PC-9 (cell line): ENCODE results near the gene SHANK2. TPM values are rescaled to one million over a fixed set of nuclear protein-coding genes. Genes with fewer than 3 reads are reported as not detected.

ENCODE experiments used
- BruUV-seq: library from RNA; stranded (reverse); fragments of 400-500 nt; replicated peaks from 2 replicates; lab custom pipeline; 2021; lab: Mats Ljungman, UMichigan
- CTCF ChIA-PET: fragments of 300-600 bp; sonication (Branson Sonifier 250); formaldehyde crosslinking; loops from one replicate; lab custom pipeline; 2022; ENCODE audit warnings: antibody characterized with exemption; lab: Charles Lee
- POLR2A ChIA-PET: fragments of 300-600 bp; sonication (Branson Sonifier 250); formaldehyde crosslinking; loops from one replicate; lab custom pipeline; 2022; ENCODE audit warnings: antibody characterized with exemption; ENCODE audit not compliant: unreplicated experiment; lab: Charles Lee
- DNase-seq, 2 experiments: peaks; one replicate each; pipeline versions ENCODE4 v3.0.0 to v3.0.0-alpha.2; 2015 to 2022; ENCODE audit warnings: mixed read lengths in 1 of 2
- H2AFZ ChIP-seq: fragments of 200-600 bp; sonication (generic); 2 replicates; pipeline ENCODE4 v1.8.1; 2017; ENCODE audit warnings: antibody characterized with exemption
- H3F3A ChIP-seq: fragments of 200-600 bp; sonication (generic); 2 replicates; pipeline ENCODE4 v1.8.1; 2017; ENCODE audit warnings: antibody characterized with exemption, mild to moderate bottlenecking, low read depth; ENCODE audit not compliant: insufficient read depth
- H3K27ac ChIP-seq: fragments of 200-600 bp; sonication (generic); 2 replicates; pipeline ENCODE4 v1.6.1; 2016; ENCODE audit warnings: mixed run types
- H3K27me3 ChIP-seq: fragments of 200-600 bp; sonication (generic); 2 replicates; pipeline ENCODE4 v1.6.1; 2016; ENCODE audit warnings: low read depth, mixed run types; ENCODE audit not compliant: insufficient read depth
- H3K36me3 ChIP-seq: fragments of 200-600 bp; sonication (generic); 2 replicates; pipeline ENCODE4 v1.6.1; 2016; ENCODE audit warnings: low read depth, mixed run types
- H3K4me1 ChIP-seq: fragments of 200-600 bp; sonication (generic); replicated peaks from 2 replicates; pipeline ENCODE4 v1.6.1; 2016; ENCODE audit warnings: mixed run types; ENCODE audit not compliant: insufficient read depth
- H3K4me2 ChIP-seq: fragments of 200-600 bp; sonication (generic); 2 replicates; pipeline ENCODE4 v1.6.1; 2017; ENCODE audit warnings: mixed run types
- H3K4me3 ChIP-seq: fragments of 200-600 bp; sonication (generic); 2 replicates; pipeline ENCODE4 v1.6.1; 2016; ENCODE audit warnings: mixed run types
- H3K79me2 ChIP-seq: fragments of 200-600 bp; sonication (generic); 2 replicates; pipeline ENCODE4 v1.6.1; 2017; ENCODE audit warnings: low read depth, mixed run types
- H3K9me2 ChIP-seq: fragments of 200-600 bp; sonication (generic); 2 replicates; pipeline ENCODE4 v1.8.1; 2017; ENCODE audit warnings: mild to moderate bottlenecking; ENCODE audit not compliant: insufficient read depth
- H3K9me3 ChIP-seq: fragments of 200-600 bp; sonication (generic); 2 replicates; pipeline ENCODE4 v1.8.1; 2016; ENCODE audit warnings: low read depth; ENCODE audit not compliant: insufficient read depth
- H4K20me1 ChIP-seq: fragments of 200-600 bp; sonication (generic); 2 replicates; pipeline ENCODE4 v1.8.1; 2017; ENCODE audit not compliant: insufficient read depth
- CTCF ChIP-seq: fragments of 200-600 bp; sonication (generic); conservative IDR thresholded peaks from 2 replicates; pipeline ENCODE4 v1.6.1; 2017; ENCODE audit warnings: mixed run types, antibody characterized with exemption, mild to moderate bottlenecking, moderate library complexity
- EZH2 ChIP-seq: fragments of 200-600 bp; sonication (generic); IDR thresholded peaks from 2 replicates; pipeline ENCODE4 v1.8.0; 2017; ENCODE audit warnings: antibody characterized with exemption, low read depth
- intact Hi-C: fragments of 100-400 bp; cut with micrococcal nuclease; formaldehyde crosslinking; loops from one replicate; pipeline ENCODE4 v1.10.0; 2022; ENCODE audit not compliant: unreplicated experiment
- total RNA-seq: library from RNA; stranded (reverse); gene quantifications from 2 replicates; pipeline ENCODE4 v1.2.3, GENCODE V29; 2021

Gene SHANK2
- total RNA-seq, 1 experiment from 2014 or later, result 50.5 TPM

DNA sequence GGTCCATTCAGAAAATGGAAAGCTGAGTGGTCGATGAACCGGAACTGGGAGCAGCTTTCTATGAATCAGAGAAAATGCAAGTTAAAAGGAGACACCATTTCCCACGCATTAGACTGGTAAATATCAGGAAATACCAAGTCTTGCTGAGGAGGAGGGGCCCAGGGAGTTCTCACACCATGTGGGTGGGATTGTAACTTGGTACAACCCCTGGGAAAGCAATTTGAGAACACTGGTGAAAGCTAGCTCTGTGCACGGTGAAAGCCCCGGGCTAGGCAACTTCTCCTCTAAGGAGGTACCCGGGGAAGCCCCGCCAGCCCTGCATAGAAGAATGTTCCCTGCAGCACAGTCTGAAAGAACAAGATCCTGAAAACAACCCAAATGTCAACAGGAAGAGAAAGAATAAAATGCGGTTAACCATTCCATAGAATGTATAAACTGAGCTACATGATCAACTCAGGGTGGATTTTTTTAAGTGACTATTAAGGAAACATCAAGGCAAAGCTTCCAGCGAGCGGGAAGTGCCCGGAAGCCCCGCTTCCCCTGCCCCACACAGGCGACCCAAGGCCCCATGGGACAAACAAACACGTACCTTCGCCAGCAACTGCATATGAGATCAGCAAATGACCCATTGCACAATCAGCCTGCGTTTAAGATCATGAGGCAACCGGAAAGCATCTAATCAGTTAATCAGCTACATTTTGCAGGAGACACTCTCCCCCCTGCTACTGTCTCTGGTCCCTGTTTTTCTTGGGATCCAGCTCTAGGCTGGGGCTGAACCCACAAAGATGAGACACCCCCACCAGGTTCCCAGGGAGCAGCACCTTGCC lies 11.3 kb downstream of the SHANK2 start:
- Histone ChIP-seq H3K9me2 (no peaks in the 10 kb centered on the region), H3K9me3 (no peaks in the 10 kb centered on the region), H3K36me3 (peaks cover 9% of the 10 kb centered on the region; the same call in 1 of the 2 replicates), H3F3A (peaks cover 35% of the 10 kb centered on the region), H3K79me2 (peaks cover 45% of the 10 kb centered on the region), H2AFZ (peak overlapping the region; percentile 29), H3K27ac (peak overlapping the region; percentile 88), H4K20me1 (peaks cover 3% of the 10 kb centered on the region; the same call in 1 of the 2 replicates), H3K27me3 (no peaks in the 10 kb centered on the region), H3K4me1 (peaks cover 25% of the 10 kb centered on the region), H3K4me3 (peak overlapping the region; percentile 43), H3K4me2 (peak overlapping the region; percentile 83)
- TF ChIP-seq EZH2, result no peak
- no peak for TF ChIP-seq CTCF
- TSS peak; percentile 19 for BruUV-seq
- peak; percentile 89 to 97 for DNase-seq
- ChIA-PET CTCF (interaction anchor here (1.0 to 2.2 kb wide), 4 partner anchors 11 to 154 kb away, joined by 4 to 12 read pairs (median 4); partner anchors contain the start of gene SHANK2), POLR2A (interaction anchor here (0.5 to 0.8 kb wide), 3 partner anchors 10 to 160 kb away, joined by 3 to 7 read pairs (median 3); no protein-coding TSS in a partner anchor)
- intact Hi-C loops, result loop anchor here (1.0 kb wide), 2 partner anchors 11 to 58 kb away; partner anchors contain the start of gene SHANK2

- peak overlapping the region; percentile 38; the same call in 1 of the 2 replicates for H3K4me3 ChIP-seq
- DNase-seq, result no peak
- POLR2A ChIA-PET, result interaction anchor here (0.8 kb wide), 1 partner anchor 159 kb away, joined by 7 read pairs; no protein-coding TSS in a partner anchor
- H3K9me2 ChIP-seq, result no peaks in the 10 kb centered on the region
- no peaks in the 10 kb centered on the region for H3K27me3 ChIP-seq
- peak overlapping the region; percentile 88 for H3K27ac ChIP-seq
- no peak overlapping the region for H2AFZ ChIP-seq
- H3K79me2 ChIP-seq, result peaks cover 45% of the 10 kb centered on the region
- H3K4me1 ChIP-seq, result peaks cover 25% of the 10 kb centered on the region
- TF ChIP-seq EZH2 (no peak), CTCF (no peak)
- peak overlapping the region; percentile 83 for H3K4me2 ChIP-seq
- H3K36me3 ChIP-seq, result peaks cover 9% of the 10 kb centered on the region
- H3F3A ChIP-seq, result peaks cover 35% of the 10 kb centered on the region
- no TSS peak for BruUV-seq
- H4K20me1 ChIP-seq, result peaks cover 8% of the 10 kb centered on the region; the same call in 1 of the 2 replicates
- intact Hi-C loops, result no loop called here
- CTCF ChIA-PET, result interaction anchor here (1.0 to 2.2 kb wide), 3 partner anchors 12 to 153 kb away, joined by 4 to 12 read pairs (median 5); partner anchors contain the start of gene SHANK2
- H3K9me3 ChIP-seq, result no peaks in the 10 kb centered on the region
Observed at GRCh38 chr11:71240061-71240690, 12.2 kb downstream of the SHANK2 start.

- Histone ChIP-seq H3K4me3 (no peak overlapping the region), H4K20me1 (peaks cover 8% of the 10 kb centered on the region; the same call in 1 of the 2 replicates), H3K9me3 (no peaks in the 10 kb centered on the region), H3K4me2 (no peak overlapping the region), H3K27me3 (no peaks in the 10 kb centered on the region), H3K27ac (peak overlapping the region; percentile 88), H3K4me1 (peaks cover 25% of the 10 kb centered on the region), H3K79me2 (peaks cover 39% of the 10 kb centered on the region), H3K36me3 (peaks cover 9% of the 10 kb centered on the region), H3F3A (peaks cover 35% of the 10 kb centered on the region), H3K9me2 (no peaks in the 10 kb centered on the region), H2AFZ (no peak overlapping the region)
- intact Hi-C loops, result no loop called here
- no TSS peak for BruUV-seq
- TF ChIP-seq EZH2 (no peak), CTCF (no peak)
- POLR2A ChIA-PET, result no interaction called here
- CTCF ChIA-PET, result no interaction called here
- no peak for DNase-seq
Observed at GRCh38 chr11:71239581-71239980, 12.8 kb downstream of the SHANK2 start.
